WTC11 (cell line): Measurements from ENCODE around the gene ETFB. TPM values are rescaled to one million over a fixed set of nuclear protein-coding genes. Genes with fewer than 3 reads are reported as not detected.

ENCODE experiments used
- ATAC-seq: fragments of 200-7000 bp; cut with Tn5 transposase; 2 replicates; pipeline ENCODE4 v1.10.0; 2021; ENCODE audit warnings: mild to moderate bottlenecking, moderate library complexity
- CTCF ChIA-PET: fragments of 300-600 bp; sonication (Branson Sonifier 250); formaldehyde crosslinking; loops from one replicate; lab custom pipeline; 2021; ENCODE audit warnings: antibody characterized with exemption; lab: Charles Lee
- POLR2A ChIA-PET: fragments of 350-600 bp; sonication (Branson Sonifier 250); formaldehyde crosslinking; loops from one replicate; lab custom pipeline; 2021; ENCODE audit warnings: antibody characterized with exemption; lab: Charles Lee
- DNase-seq: peaks from one replicate; pipeline ENCODE4 v3.0.0; 2021; ENCODE audit warnings: low spot score
- H3K27ac Mint-ChIP-seq: 2 replicates; pipeline ENCODE4 v1.8.0; 2021; ENCODE audit warnings: mixed read lengths
- H3K27me3 Mint-ChIP-seq: 2 replicates; pipeline ENCODE4 v1.8.0; 2021; ENCODE audit warnings: low read depth, mild to moderate bottlenecking, moderate library complexity, mixed read lengths
- H3K36me3 Mint-ChIP-seq: 2 replicates; pipeline ENCODE4 v1.8.0; 2021; ENCODE audit warnings: mixed read lengths
- H3K4me1 Mint-ChIP-seq: 2 replicates; pipeline ENCODE4 v1.8.0; 2022; ENCODE audit warnings: mixed read lengths
- H3K4me3 Mint-ChIP-seq: 2 replicates; pipeline ENCODE4 v1.8.0; 2021; ENCODE audit warnings: mild to moderate bottlenecking, moderate library complexity, mixed read lengths
- H3K9me3 Mint-ChIP-seq: 2 replicates; pipeline ENCODE4 v1.8.0; 2021; ENCODE audit warnings: mixed read lengths
- ATF6 ChIP-seq: sonication (generic); formaldehyde crosslinking; IDR thresholded peaks from 2 replicates; pipeline ENCODE4 v1.8.1; 2023; ENCODE audit warnings: mild to moderate bottlenecking, missing genetic modification reagents
- FOXK1 ChIP-seq: sonication (generic); formaldehyde crosslinking; IDR thresholded peaks from 2 replicates; pipeline ENCODE4 v1.8.0; 2022; ENCODE audit warnings: mild to moderate bottlenecking, moderate library complexity, missing genetic modification reagents
- NFE2L1 ChIP-seq: sonication (generic); formaldehyde crosslinking; IDR thresholded peaks from 2 replicates; pipeline ENCODE4 v1.8.1; 2023; ENCODE audit warnings: missing genetic modification reagents
- NR2C2 ChIP-seq: sonication (generic); formaldehyde crosslinking; IDR thresholded peaks from 2 replicates; pipeline ENCODE4 v1.8.0; 2022; ENCODE audit warnings: mild to moderate bottlenecking, missing genetic modification reagents
- PREB ChIP-seq: sonication (generic); formaldehyde crosslinking; IDR thresholded peaks from 2 replicates; pipeline ENCODE4 v1.8.1; 2022; ENCODE audit warnings: mild to moderate bottlenecking, missing genetic modification reagents, moderate library complexity, borderline replicate concordance
- RORB ChIP-seq: fragments of 250-450 bp; sonication (Bioruptor Pico); IDR thresholded peaks from 2 replicates; pipeline ENCODE4 v1.9.0; 2021; ENCODE audit warnings: mild to moderate bottlenecking
- SMAD3 ChIP-seq: sonication (generic); formaldehyde crosslinking; IDR thresholded peaks from 2 replicates; pipeline ENCODE4 v1.8.0; 2022; ENCODE audit warnings: missing genetic modification reagents, mild to moderate bottlenecking, borderline replicate concordance
- TEAD4 ChIP-seq: sonication (generic); formaldehyde crosslinking; IDR thresholded peaks from 2 replicates; pipeline ENCODE4 v1.8.0; 2022; ENCODE audit warnings: mild to moderate bottlenecking, missing genetic modification reagents
- TP53 ChIP-seq: sonication (generic); formaldehyde crosslinking; IDR thresholded peaks from 2 replicates; pipeline ENCODE4 v1.8.1; 2023; ENCODE audit warnings: mild to moderate bottlenecking, missing genetic modification reagents
- ZBTB43 ChIP-seq: sonication (generic); formaldehyde crosslinking; IDR thresholded peaks from 2 replicates; pipeline ENCODE4 v1.8.1; 2023; ENCODE audit warnings: mild to moderate bottlenecking, missing genetic modification reagents
- ZNF281 ChIP-seq: sonication (generic); formaldehyde crosslinking; IDR thresholded peaks from 2 replicates; pipeline ENCODE4 v1.8.0; 2023; ENCODE audit warnings: mild to moderate bottlenecking, missing genetic modification reagents
- total RNA-seq: library from RNA; stranded (reverse); gene quantifications from 3 replicates; pipeline ENCODE4 v1.2.3, GENCODE V29; 2021
- TF ChIP-seq, protein P1 (sequence below): sonication (generic); formaldehyde crosslinking; IDR thresholded peaks from 2 replicates; pipeline ENCODE4 v1.8.0; 2023; ENCODE audit warnings: missing genetic modification reagents
- TF ChIP-seq, protein P2 (sequence below): sonication (generic); formaldehyde crosslinking; IDR thresholded peaks from 2 replicates; pipeline ENCODE4 v1.8.0; 2022; ENCODE audit warnings: mild to moderate bottlenecking, missing genetic modification reagents
- TF ChIP-seq, protein P3 (sequence below): fragments of 200-600 bp; IDR thresholded peaks from 2 replicates; pipeline ENCODE4 v1.8.0; 2022; ENCODE audit warnings: antibody characterized with exemption

Gene ETFB
- total RNA-seq, 1 experiment from 2014 or later, result 60.6 TPM

DNA sequence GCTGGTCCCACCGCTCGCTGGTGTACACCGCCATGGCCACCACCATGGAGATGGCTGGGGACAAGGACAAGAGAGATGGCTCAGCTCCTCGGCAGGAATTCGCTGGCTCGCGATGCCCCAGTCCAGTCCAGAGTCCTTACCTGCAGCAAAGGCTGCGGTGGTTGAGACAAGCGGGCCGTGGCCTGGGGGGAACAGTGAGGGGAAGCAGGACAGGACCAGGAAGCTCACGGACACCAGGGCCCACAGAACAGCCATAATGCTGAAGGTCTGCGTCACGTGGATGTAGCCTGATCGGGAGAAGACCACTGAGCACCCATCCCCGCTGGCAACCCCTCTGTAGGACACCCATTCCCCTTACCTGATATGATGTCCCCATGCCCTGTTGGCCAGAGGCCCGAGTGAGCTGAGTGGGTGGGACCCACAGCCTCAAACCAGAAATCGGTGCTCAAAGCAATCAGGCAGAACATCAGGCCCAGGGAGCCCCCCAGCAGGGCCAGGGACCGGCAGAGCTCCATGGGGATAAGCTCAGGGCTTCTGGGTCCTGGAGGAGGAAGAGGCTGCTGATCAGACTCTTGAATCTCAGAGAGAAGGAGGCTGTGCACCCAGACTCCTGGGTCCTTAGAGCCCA lies 5.9 kb upstream of the ETFB start (continued):
- TF ChIP-seq, protein P1, sequence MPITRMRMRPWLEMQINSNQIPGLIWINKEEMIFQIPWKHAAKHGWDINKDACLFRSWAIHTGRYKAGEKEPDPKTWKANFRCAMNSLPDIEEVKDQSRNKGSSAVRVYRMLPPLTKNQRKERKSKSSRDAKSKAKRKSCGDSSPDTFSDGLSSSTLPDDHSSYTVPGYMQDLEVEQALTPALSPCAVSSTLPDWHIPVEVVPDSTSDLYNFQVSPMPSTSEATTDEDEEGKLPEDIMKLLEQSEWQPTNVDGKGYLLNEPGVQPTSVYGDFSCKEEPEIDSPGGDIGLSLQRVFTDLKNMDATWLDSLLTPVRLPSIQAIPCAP (CRISPR knock-in tag), result no peak
- no peak for TF ChIP-seq ZBTB43 (CRISPR knock-in tag)
- TF ChIP-seq, protein P2, sequence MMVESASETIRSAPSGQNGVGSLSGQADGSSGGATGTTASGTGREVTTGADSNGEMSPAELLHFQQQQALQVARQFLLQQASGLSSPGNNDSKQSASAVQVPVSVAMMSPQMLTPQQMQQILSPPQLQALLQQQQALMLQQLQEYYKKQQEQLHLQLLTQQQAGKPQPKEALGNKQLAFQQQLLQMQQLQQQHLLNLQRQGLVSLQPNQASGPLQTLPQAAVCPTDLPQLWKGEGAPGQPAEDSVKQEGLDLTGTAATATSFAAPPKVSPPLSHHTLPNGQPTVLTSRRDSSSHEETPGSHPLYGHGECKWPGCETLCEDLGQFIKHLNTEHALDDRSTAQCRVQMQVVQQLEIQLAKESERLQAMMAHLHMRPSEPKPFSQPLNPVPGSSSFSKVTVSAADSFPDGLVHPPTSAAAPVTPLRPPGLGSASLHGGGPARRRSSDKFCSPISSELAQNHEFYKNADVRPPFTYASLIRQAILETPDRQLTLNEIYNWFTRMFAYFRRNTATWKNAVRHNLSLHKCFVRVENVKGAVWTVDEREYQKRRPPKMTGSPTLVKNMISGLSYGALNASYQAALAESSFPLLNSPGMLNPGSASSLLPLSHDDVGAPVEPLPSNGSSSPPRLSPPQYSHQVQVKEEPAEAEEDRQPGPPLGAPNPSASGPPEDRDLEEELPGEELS (CRISPR knock-in tag), result no peak
- TF ChIP-seq ZNF281 (CRISPR knock-in tag), result no peak

DNA sequence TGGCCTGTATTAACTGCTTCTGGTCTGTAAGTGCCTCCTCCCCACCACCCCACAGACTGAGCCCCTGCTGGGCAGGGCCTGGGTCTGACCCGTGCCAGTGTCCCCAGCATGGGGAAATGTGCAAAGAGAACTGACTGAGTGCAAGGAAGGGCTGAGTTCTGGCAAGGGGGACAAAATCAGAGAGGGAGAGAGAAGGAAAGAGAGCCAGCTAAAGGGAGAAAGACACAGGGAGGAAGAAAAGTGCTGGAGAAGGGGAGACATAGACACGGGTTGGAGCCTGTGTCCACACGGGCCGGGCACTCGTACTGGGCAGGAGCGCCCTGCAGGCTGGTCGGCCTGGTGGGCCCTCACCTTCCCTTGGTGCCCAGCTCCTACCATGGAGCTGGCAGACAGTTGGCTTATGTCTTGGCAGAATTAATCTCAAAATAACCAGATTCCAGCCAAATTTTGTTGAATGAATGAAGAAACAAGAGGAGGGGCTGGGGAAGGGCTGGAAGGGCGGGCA lies 5.0 kb upstream of the ETFB start:
- TF ChIP-seq TEAD4, result no peak
- TF ChIP-seq, protein P3, sequence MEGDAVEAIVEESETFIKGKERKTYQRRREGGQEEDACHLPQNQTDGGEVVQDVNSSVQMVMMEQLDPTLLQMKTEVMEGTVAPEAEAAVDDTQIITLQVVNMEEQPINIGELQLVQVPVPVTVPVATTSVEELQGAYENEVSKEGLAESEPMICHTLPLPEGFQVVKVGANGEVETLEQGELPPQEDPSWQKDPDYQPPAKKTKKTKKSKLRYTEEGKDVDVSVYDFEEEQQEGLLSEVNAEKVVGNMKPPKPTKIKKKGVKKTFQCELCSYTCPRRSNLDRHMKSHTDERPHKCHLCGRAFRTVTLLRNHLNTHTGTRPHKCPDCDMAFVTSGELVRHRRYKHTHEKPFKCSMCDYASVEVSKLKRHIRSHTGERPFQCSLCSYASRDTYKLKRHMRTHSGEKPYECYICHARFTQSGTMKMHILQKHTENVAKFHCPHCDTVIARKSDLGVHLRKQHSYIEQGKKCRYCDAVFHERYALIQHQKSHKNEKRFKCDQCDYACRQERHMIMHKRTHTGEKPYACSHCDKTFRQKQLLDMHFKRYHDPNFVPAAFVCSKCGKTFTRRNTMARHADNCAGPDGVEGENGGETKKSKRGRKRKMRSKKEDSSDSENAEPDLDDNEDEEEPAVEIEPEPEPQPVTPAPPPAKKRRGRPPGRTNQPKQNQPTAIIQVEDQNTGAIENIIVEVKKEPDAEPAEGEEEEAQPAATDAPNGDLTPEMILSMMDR, result no peak
- no peak for TF ChIP-seq PREB (CRISPR knock-in tag)
- no peak for TF ChIP-seq ATF6 (CRISPR knock-in tag)
- no peak for TF ChIP-seq SMAD3
- TF ChIP-seq NR2C2 (CRISPR knock-in tag), result no peak
- TF ChIP-seq RORB (CRISPR knock-in tag), result no peak
- no peak for TF ChIP-seq FOXK1
- TF ChIP-seq NFE2L1 (CRISPR knock-in tag), result no peak
- no peak for TF ChIP-seq TP53
- no peak for TF ChIP-seq ZNF281 (CRISPR knock-in tag)
- TF ChIP-seq, all 79 proteins: peak for 0
- CTCF ChIA-PET, result interaction anchor here (1.1 kb wide), 1 partner anchor 10 kb away, joined by 3 read pairs; no protein-coding TSS in a partner anchor
- no peak for ATAC-seq
- Mint-ChIP-seq H3K4me1 (peaks cover 9% of the 10 kb centered on the region), H3K27me3 (peaks cover 29% of the 10 kb centered on the region), H3K4me3 (no peak overlapping the region), H3K27ac (no peak overlapping the region), H3K36me3 (no peaks in the 10 kb centered on the region), H3K9me3 (no peaks in the 10 kb centered on the region)
- POLR2A ChIA-PET, result no interaction called here
- no peak for DNase-seq
